Duodenal mucosa (tissue), 2 donors: ENCODE results near the gene MAML2.
"Not testable (repeated sequence)": the region's sequence is repeated elsewhere in the genome, so short reads cannot be mapped to it uniquely, and the experiment has no call there.

ENCODE experiments used
- H3K27ac ChIP-seq: one replicate; pipeline ENCODE4 v1.7.0; 2013; ENCODE audit warnings: low read depth, low read length
- H3K27me3 ChIP-seq, 2 donors: one replicate each; pipeline ENCODE4 v1.7.0; 2013; ENCODE audit warnings: low read length in 2 of 2, control low read depth in 1 of 2; ENCODE audit not compliant: insufficient read depth in 2 of 2, control insufficient read depth in 1 of 2
- H3K36me3 ChIP-seq, 2 donors: one replicate each; pipeline ENCODE4 v1.7.0; 2013; ENCODE audit warnings: low read length in 2 of 2, control low read depth in 1 of 2; ENCODE audit not compliant: insufficient read depth in 2 of 2, control insufficient read depth in 1 of 2
- H3K4me1 ChIP-seq, 2 donors: one replicate each; pipeline ENCODE4 v1.7.0; 2013; ENCODE audit warnings: low read length in 2 of 2, control low read depth in 1 of 2; ENCODE audit not compliant: insufficient read depth in 2 of 2, control insufficient read depth in 1 of 2
- H3K4me3 ChIP-seq, 2 donors: one replicate each; pipeline ENCODE4 v1.7.0; 2013; ENCODE audit warnings: low read length in 2 of 2, low read depth in 1 of 2
- H3K9ac ChIP-seq, 2 donors: one replicate each; pipeline ENCODE4 v1.7.0; 2013; ENCODE audit warnings: low read length in 2 of 2, low read depth in 1 of 2
- H3K9me3 ChIP-seq, 2 donors: one replicate each; pipeline ENCODE4 v1.7.0; 2013; ENCODE audit warnings: low read length in 2 of 2, control low read depth in 1 of 2; ENCODE audit not compliant: control insufficient read depth in 1 of 2

Gene MAML2

GRCh38 chr11:96194581-96195374 is 148.2 kb downstream of the MAML2 start:
- no peak overlapping the region for H3K4me3 ChIP-seq
- no peak overlapping the region for H3K27ac ChIP-seq
- H3K4me1 ChIP-seq = peaks cover 4 to 22% of the 10 kb centered on the region in 2 donors
- H3K36me3 ChIP-seq = no peaks in the 10 kb centered on the region
- H3K9me3 ChIP-seq = no peaks in the 10 kb centered on the region
- no peak overlapping the region for H3K9ac ChIP-seq
- H3K27me3 ChIP-seq = no peaks in the 10 kb centered on the region

- Histone ChIP-seq H3K9ac (no peak overlapping the region), H3K27ac (no peak overlapping the region), H3K9me3 (no peaks in the 10 kb centered on the region), H3K27me3 (no peaks in the 10 kb centered on the region), H3K4me1 (peaks cover 0 to 21% of the 10 kb centered on the region in 2 donors), H3K36me3 (no peaks in the 10 kb centered on the region), H3K4me3 (no peak overlapping the region)
Observed at GRCh38 chr11:96193745-96194443, 149.1 kb downstream of the MAML2 start.

GRCh38 chr11:96191752-96192151 is 151.2 kb downstream of the MAML2 start:
- Histone ChIP-seq H3K36me3 (no peaks in the 10 kb centered on the region), H3K9ac (no peak overlapping the region), H3K4me3 (no peak overlapping the region), H3K9me3 (no peaks in the 10 kb centered on the region), H3K27me3 (no peaks in the 10 kb centered on the region), H3K27ac (no peak overlapping the region), H3K4me1 (peaks cover 7 to 16% of the 10 kb centered on the region in 2 donors)

- H3K9ac ChIP-seq = no peak overlapping the region
- H3K4me3 ChIP-seq = no peak overlapping the region
- no peaks in the 10 kb centered on the region for H3K9me3 ChIP-seq
- no peak overlapping the region for H3K27ac ChIP-seq
- H3K36me3 ChIP-seq = no peaks in the 10 kb centered on the region
- H3K27me3 ChIP-seq = no peaks in the 10 kb centered on the region
- H3K4me1 ChIP-seq = peaks cover 7 to 16% of the 10 kb centered on the region in 2 donors
Observed at GRCh38 chr11:96189351-96189750, 153.6 kb downstream of the MAML2 start.

GRCh38 chr11:96188243-96189006 is 154.6 kb downstream of the MAML2 start:
- no peak overlapping the region for H3K27ac ChIP-seq
- H3K27me3 ChIP-seq = no peaks in the 10 kb centered on the region
- H3K9me3 ChIP-seq = no peaks in the 10 kb centered on the region
- H3K9ac ChIP-seq = no peak overlapping the region
- H3K4me1 ChIP-seq = peaks cover 7 to 11% of the 10 kb centered on the region in 2 donors
- no peak overlapping the region for H3K4me3 ChIP-seq
- H3K36me3 ChIP-seq = no peaks in the 10 kb centered on the region

GRCh38 chr11:96187822-96188221 is 155.2 kb downstream of the MAML2 start:
- Histone ChIP-seq H3K4me3 (no peak overlapping the region), H3K27me3 (no peaks in the 10 kb centered on the region), H3K27ac (no peak overlapping the region), H3K36me3 (no peaks in the 10 kb centered on the region), H3K4me1 (peaks cover 7 to 11% of the 10 kb centered on the region in 2 donors), H3K9ac (no peak overlapping the region), H3K9me3 (no peaks in the 10 kb centered on the region)

- Histone ChIP-seq H3K9me3 (no peaks in the 10 kb centered on the region), H3K4me1 (peaks cover 7 to 11% of the 10 kb centered on the region in 2 donors), H3K27me3 (no peaks in the 10 kb centered on the region), H3K4me3 (no peak overlapping the region), H3K9ac (no peak overlapping the region), H3K36me3 (no peaks in the 10 kb centered on the region), H3K27ac (no peak overlapping the region)
Observed at GRCh38 chr11:96186806-96187205, 156.2 kb downstream of the MAML2 start.

GRCh38 chr11:96185220-96185768 is 157.7 kb downstream of the MAML2 start:
- H3K27ac ChIP-seq = no peak overlapping the region
- no peaks in the 10 kb centered on the region for H3K27me3 ChIP-seq
- H3K4me1 ChIP-seq = peaks cover 7 to 11% of the 10 kb centered on the region in 2 donors
- no peak overlapping the region for H3K9ac ChIP-seq
- H3K36me3 ChIP-seq = no peaks in the 10 kb centered on the region
- H3K4me3 ChIP-seq = no peak overlapping the region
- no peaks in the 10 kb centered on the region for H3K9me3 ChIP-seq

- H3K27ac ChIP-seq, H3K36me3 ChIP-seq, H3K4me3 ChIP-seq, H3K27me3 ChIP-seq, H3K9ac ChIP-seq, H3K9me3 ChIP-seq, H3K4me1 ChIP-seq: not testable (repeated sequence)
Observed at GRCh38 chr11:96180937-96181336, 162.1 kb downstream of the MAML2 start.

- Histone ChIP-seq H3K9ac (no peak overlapping the region), H3K36me3 (no peaks in the 10 kb centered on the region), H3K4me1 (no peaks in the 10 kb centered on the region), H3K4me3 (no peak overlapping the region), H3K27me3 (no peaks in the 10 kb centered on the region), H3K27ac (no peak overlapping the region), H3K9me3 (no peaks in the 10 kb centered on the region)
Observed at GRCh38 chr11:96180341-96180740, 162.7 kb downstream of the MAML2 start.
